Measurements from ENCODE around the gene TAS2R41. TPM values are rescaled to one million over a fixed set of nuclear protein-coding genes. Genes with fewer than 3 reads are reported as not detected.

TAS2R41 gene
- total RNA-seq, 4 donors from 2014 or later: not detected

DNA sequence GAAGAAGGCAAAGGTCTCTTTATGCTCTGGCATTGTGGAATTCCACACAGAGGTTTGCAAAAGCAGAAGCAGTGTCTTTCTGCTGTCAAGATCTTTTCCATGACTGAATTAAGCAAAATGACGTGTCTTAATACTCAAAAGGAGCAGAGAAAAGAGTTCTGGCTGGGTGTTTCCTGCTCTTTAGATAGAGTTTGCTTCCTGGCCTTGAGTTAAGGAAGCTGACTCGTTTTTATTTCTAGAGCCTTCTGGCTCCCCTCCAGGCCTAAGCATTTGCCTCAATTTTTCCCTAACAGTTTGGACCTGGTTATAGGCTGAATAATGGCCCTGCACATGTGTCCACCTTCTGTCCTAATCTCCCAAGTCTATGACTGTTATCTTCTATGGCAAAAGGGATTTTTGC lies 21.6 kb downstream of the TAS2R41 start:
- H3K9me3 ChIP-seq: no peaks in the 10 kb centered on the region
- no peak for DNase-seq (ENCODE audit: low spot score in 2 of 2)
- no peak overlapping the region for H3K4me3 ChIP-seq
- TF ChIP-seq POLR2A (IDR thresholded peaks at IDR 0.05): no peak
- TF ChIP-seq CTCF (IDR thresholded peaks at IDR 0.05): no peak
- TF ChIP-seq EP300 (IDR thresholded peaks at IDR 0.05): peak; percentile 60 to 81
- H3K27ac ChIP-seq: peak overlapping the region in 3 of 4 donors; percentile 11 to 71 (median 42)
- no peaks in the 10 kb centered on the region for H3K36me3 ChIP-seq
- H3K4me1 ChIP-seq: no peaks in the 10 kb centered on the region
- no peaks in the 10 kb centered on the region for H3K27me3 ChIP-seq
- 17 to 24% methylated on average over 2 of the region's 2 CpGs for WGBS, 2 donors

DNA sequence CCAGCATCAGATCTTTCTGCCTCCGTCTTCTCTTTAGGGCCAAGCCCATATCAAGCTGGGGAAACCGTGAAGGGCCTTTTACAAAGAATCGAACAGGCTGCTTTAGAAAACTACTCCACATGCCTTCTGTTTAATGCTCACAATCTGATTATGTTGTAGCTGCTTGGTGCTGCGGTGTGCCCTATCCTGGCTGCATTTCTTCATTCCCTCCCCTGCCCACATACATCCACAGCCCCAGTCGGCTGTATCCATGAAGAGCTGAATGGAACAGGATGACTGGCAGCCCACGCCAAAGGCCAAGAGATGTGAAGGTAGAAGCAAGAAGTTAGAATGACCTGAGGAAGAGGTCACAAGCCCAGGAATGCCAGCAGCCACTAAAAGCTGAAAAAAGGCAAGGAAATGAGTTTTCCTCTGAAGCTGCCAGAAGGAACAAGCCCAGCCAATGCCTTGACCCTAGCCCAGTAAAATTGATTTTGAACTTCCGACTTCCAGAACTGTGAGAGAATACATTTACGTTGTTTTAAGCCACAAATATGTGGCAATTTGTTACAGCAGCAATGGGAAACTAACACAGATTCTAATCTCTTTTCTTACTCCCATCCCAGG lies 22.2 kb downstream of the TAS2R41 start:
- TF ChIP-seq CTCF (IDR thresholded peaks at IDR 0.05): no peak
- peak in 1 of 2 donors; percentile 40 for TF ChIP-seq EP300 (IDR thresholded peaks at IDR 0.05)
- no peak for TF ChIP-seq POLR2A (IDR thresholded peaks at IDR 0.05)
- WGBS, 2 donors: 54 to 58% methylated on average over 8 of the region's 8 CpGs
- Histone ChIP-seq H3K4me1 (no peaks in the 10 kb centered on the region), H3K4me3 (no peak overlapping the region), H3K9me3 (no peaks in the 10 kb centered on the region), H3K27me3 (no peaks in the 10 kb centered on the region), H3K27ac (peak overlapping the region in 3 of 4 donors; percentile 11 to 71 (median 42)), H3K36me3 (no peaks in the 10 kb centered on the region)
- no peak for DNase-seq (ENCODE audit: low spot score in 2 of 2)

DNA sequence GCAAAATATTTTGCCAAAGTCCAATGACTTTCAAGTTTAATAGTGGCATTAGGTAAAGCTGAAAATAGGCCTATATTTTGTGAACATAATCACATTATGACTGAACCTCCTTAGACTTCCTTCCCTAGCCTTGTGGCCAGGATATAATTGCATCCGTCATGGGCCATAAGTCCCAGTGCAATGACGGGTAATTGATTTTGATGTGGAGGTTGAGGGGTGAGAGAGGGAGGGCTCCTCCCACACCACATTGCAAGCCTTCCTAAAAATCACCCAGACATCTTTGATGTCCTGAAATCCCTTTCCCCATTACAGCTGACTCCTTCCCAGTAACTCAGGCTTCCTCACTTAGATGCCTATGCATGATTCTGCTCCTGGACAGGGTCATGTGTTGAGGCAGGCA lies 25.6 kb downstream of the TAS2R41 start:
- Histone ChIP-seq H3K9me3 (no peaks in the 10 kb centered on the region), H3K4me3 (no peak overlapping the region), H3K4me1 (no peaks in the 10 kb centered on the region), H3K27me3 (no peaks in the 10 kb centered on the region), H3K36me3 (no peaks in the 10 kb centered on the region), H3K27ac (no peak overlapping the region)
- 56 to 63% methylated on average over 2 of the region's 2 CpGs for WGBS, 2 donors
- TF ChIP-seq EP300 (IDR thresholded peaks at IDR 0.05) (no peak), CTCF (IDR thresholded peaks at IDR 0.05) (no peak)
- DNase-seq (ENCODE audit: low spot score in 2 of 2): no peak

DNA sequence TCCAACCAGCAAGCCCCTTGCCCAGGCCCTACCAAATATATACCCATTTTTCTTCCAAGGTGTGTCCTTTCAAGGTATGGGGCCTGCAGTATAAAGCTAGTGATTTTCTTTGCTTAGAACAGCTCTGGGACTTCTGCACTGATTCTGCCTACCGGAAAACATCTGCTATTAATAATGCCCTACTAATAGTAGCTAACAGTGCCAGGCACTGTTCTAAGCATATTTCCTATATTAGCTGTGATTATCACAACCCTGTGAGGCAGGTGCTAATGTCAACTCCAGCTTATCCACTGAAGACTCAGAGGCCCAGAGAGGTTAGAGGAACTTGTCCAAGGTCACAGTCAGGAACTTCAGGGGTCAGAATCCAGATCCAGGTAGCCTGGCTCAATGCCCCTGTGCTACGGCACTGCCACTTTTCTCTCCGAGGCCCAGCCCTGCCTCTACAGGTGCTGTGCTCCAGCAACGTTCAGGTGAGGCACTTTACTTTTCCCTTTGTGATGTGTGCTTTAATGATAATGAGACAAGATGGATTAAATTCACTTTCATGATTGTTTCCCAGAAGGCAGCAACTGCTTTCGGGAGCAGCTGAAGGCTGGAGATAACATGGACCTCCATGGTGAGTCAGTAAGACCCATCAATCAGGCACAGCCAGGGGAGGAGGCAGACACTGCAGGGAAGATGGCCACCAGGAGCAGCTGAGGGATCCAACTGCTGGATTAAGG lies 26.7 kb downstream of the TAS2R41 start:
- H3K27ac ChIP-seq: no peak overlapping the region

More for the DNA sequence above, 26.7 kb downstream of the TAS2R41 start:
- H3K4me3 ChIP-seq: no peak overlapping the region
- no peaks in the 10 kb centered on the region for H3K4me1 ChIP-seq
- TF ChIP-seq CTCF (IDR thresholded peaks at IDR 0.05) (no peak), EP300 (IDR thresholded peaks at IDR 0.05) (no peak), POLR2A (IDR thresholded peaks at IDR 0.05) (no peak)
- DNase-seq (ENCODE audit: low spot score in 2 of 2): no peak
- no peaks in the 10 kb centered on the region for H3K27me3 ChIP-seq
- no peaks in the 10 kb centered on the region for H3K9me3 ChIP-seq
- WGBS, 2 donors: 91% methylated on average over 5 of the region's 5 CpGs
- H3K36me3 ChIP-seq: no peaks in the 10 kb centered on the region
